DMS53 (cell line): ENCODE measurements around the gene ATP11A.

Source experiments
- DNase-seq: peaks from one replicate; lab custom pipeline; 2025; lab: John Stamatoyannopoulos, UW

ATP11A gene

GRCh38 chr13:112820318-112820717, 130.5 kb downstream of the ATP11A start:
- DNase-seq = no peak

GRCh38 chr13:112821340-112822055, 131.7 kb downstream of the ATP11A start:
- no peak for DNase-seq

- DNase-seq = no peak
Measured at GRCh38 chr13:112822851-112823250, 133.0 kb downstream of the ATP11A start.

GRCh38 chr13:112824429-112824828, 134.6 kb downstream of the ATP11A start:
- DNase-seq = no peak

- DNase-seq = no peak
Measured at GRCh38 chr13:112825071-112825470, 135.2 kb downstream of the ATP11A start.

- DNase-seq = no peak
Measured at GRCh38 chr13:112825875-112826274, 136.0 kb downstream of the ATP11A start.

- no peak for DNase-seq
Measured at GRCh38 chr13:112826565-112826964, 136.7 kb downstream of the ATP11A start.

- no peak for DNase-seq
Measured at GRCh38 chr13:112828082-112828699, 138.4 kb downstream of the ATP11A start.

GRCh38 chr13:112828756-112829155, 138.9 kb downstream of the ATP11A start:
- DNase-seq = no peak

GRCh38 chr13:112831196-112831595, 141.4 kb downstream of the ATP11A start:
- no peak for DNase-seq

- DNase-seq = no peak
Measured at GRCh38 chr13:112831801-112832200, 142.0 kb downstream of the ATP11A start.

- no peak for DNase-seq
Measured at GRCh38 chr13:112832811-112833210, 143.0 kb downstream of the ATP11A start.

- DNase-seq = no peak
Measured at GRCh38 chr13:112833551-112834257, 143.9 kb downstream of the ATP11A start.

GRCh38 chr13:112835344-112835743, 145.5 kb downstream of the ATP11A start:
- DNase-seq = no peak

GRCh38 chr13:112835796-112836195, 146.0 kb downstream of the ATP11A start:
- no peak for DNase-seq

- DNase-seq = no peak
Measured at GRCh38 chr13:112836940-112837339, 147.1 kb downstream of the ATP11A start.

GRCh38 chr13:112837371-112838037, 147.7 kb downstream of the ATP11A start:
- DNase-seq = no peak

GRCh38 chr13:112838038-112838841, 148.4 kb downstream of the ATP11A start:
- DNase-seq = no peak

GRCh38 chr13:112838842-112839117, 148.9 kb downstream of the ATP11A start:
- no peak for DNase-seq

GRCh38 chr13:112839356-112840105, 149.7 kb downstream of the ATP11A start:
- DNase-seq = no peak
